WERI-Rb-1 (cell line): ENCODE data around the gene CFAP206.

Source experiments
- DNase-seq: peaks from one replicate; pipeline ENCODE4 v3.0.0-alpha.2; 2020
- H3K27ac ChIP-seq: fragments of 250-450 bp; sonication (Bioruptor Pico); 2 replicates; pipeline ENCODE4 v1.5.1; 2020; ENCODE audit warnings: mild to moderate bottlenecking, moderate library complexity
- H3K27me3 ChIP-seq: fragments of 250-450 bp; sonication (Bioruptor Pico); 2 replicates; pipeline ENCODE4 v1.5.1; 2021; ENCODE audit warnings: mild to moderate bottlenecking, low read depth, moderate library complexity; ENCODE audit not compliant: insufficient read depth, severe bottlenecking
- H3K36me3 ChIP-seq: fragments of 250-450 bp; sonication (Bioruptor Pico); 2 replicates; pipeline ENCODE4 v1.5.1; 2020; ENCODE audit warnings: mild to moderate bottlenecking, moderate library complexity
- H3K4me3 ChIP-seq: 2 replicates; pipeline ENCODE4 v1.5.1; 2011; ENCODE audit warnings: low read depth, mild to moderate bottlenecking, control low read depth, low read length
- H3K9me3 ChIP-seq: fragments of 250-450 bp; sonication (Bioruptor Pico); 2 replicates; pipeline ENCODE4 v1.5.1; 2021; ENCODE audit warnings: mild to moderate bottlenecking, moderate library complexity; ENCODE audit not compliant: severe bottlenecking
- CTCF ChIP-seq: IDR thresholded peaks from 2 replicates; pipeline ENCODE4 v1.5.1; 2011; ENCODE audit warnings: low read depth, mild to moderate bottlenecking, control low read depth, inconsistent platforms, low read length

The CFAP206 gene

GRCh38 chr6:87391334-87391733 is 16.4 kb upstream of the CFAP206 start:
- Histone ChIP-seq H3K27me3 (no peaks in the 10 kb centered on the region), H3K4me3 (no peak overlapping the region), H3K9me3 (no peaks in the 10 kb centered on the region), H3K36me3 (no peaks in the 10 kb centered on the region), H3K27ac (no peak overlapping the region)
- TF ChIP-seq CTCF, result peak; percentile 70
- DNase-seq, result peak; percentile 63

- Histone ChIP-seq H3K4me3 (no peak overlapping the region), H3K27me3 (no peaks in the 10 kb centered on the region), H3K36me3 (no peaks in the 10 kb centered on the region), H3K27ac (no peak overlapping the region), H3K9me3 (no peaks in the 10 kb centered on the region)
- peak; percentile 14 for DNase-seq
- TF ChIP-seq CTCF, result peak; percentile 40; the same call in 1 of the 2 replicates
Measured at GRCh38 chr6:87393026-87393622, 14.6 kb upstream of the CFAP206 start.

- TF ChIP-seq CTCF, result no peak
Measured at GRCh38 chr6:87395431-87395830, 12.3 kb upstream of the CFAP206 start.

GRCh38 chr6:87396595-87397392 is 11.0 kb upstream of the CFAP206 start:
- Histone ChIP-seq H3K27ac (no peak overlapping the region), H3K27me3 (no peaks in the 10 kb centered on the region), H3K36me3 (no peaks in the 10 kb centered on the region), H3K4me3 (no peak overlapping the region), H3K9me3 (no peaks in the 10 kb centered on the region)
- peak; percentile 16 for DNase-seq
- no peak for TF ChIP-seq CTCF

More at GRCh38 chr6:87395431-87395830, 12.3 kb upstream of the CFAP206 start:
- Histone ChIP-seq H3K27ac (no peak overlapping the region), H3K27me3 (no peaks in the 10 kb centered on the region), H3K4me3 (no peak overlapping the region), H3K9me3 (no peaks in the 10 kb centered on the region), H3K36me3 (no peaks in the 10 kb centered on the region)
- no peak for DNase-seq

GRCh38 chr6:87397656-87398055 is 10.1 kb upstream of the CFAP206 start:
- H3K9me3 ChIP-seq, result no peaks in the 10 kb centered on the region
- DNase-seq, result peak; percentile 71
- H3K4me3 ChIP-seq, result no peak overlapping the region
- no peaks in the 10 kb centered on the region for H3K27me3 ChIP-seq
- no peaks in the 10 kb centered on the region for H3K36me3 ChIP-seq
- TF ChIP-seq CTCF, result no peak
- H3K27ac ChIP-seq, result no peak overlapping the region

GRCh38 chr6:87401832-87402231 is 5.9 kb upstream of the CFAP206 start:
- H3K27ac ChIP-seq, result no peak overlapping the region
- no peaks in the 10 kb centered on the region for H3K27me3 ChIP-seq
- H3K36me3 ChIP-seq, result no peaks in the 10 kb centered on the region
- no peaks in the 10 kb centered on the region for H3K9me3 ChIP-seq
- TF ChIP-seq CTCF, result no peak
- no peak overlapping the region for H3K4me3 ChIP-seq
- no peak for DNase-seq
